Measurements from ENCODE around the gene DTNBP1. TPM values are rescaled to one million over a fixed set of nuclear protein-coding genes. Genes with fewer than 3 reads are reported as not detected.
A peak's percentile ranks its signal among the peaks of the same experiment; 100 is the strongest.

DTNBP1 gene, protein sequence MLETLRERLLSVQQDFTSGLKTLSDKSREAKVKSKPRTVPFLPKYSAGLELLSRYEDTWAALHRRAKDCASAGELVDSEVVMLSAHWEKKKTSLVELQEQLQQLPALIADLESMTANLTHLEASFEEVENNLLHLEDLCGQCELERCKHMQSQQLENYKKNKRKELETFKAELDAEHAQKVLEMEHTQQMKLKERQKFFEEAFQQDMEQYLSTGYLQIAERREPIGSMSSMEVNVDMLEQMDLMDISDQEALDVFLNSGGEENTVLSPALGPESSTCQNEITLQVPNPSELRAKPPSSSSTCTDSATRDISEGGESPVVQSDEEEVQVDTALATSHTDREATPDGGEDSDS
- total RNA-seq = 20.8 TPM
- long read RNA-seq, transcript DTNBP1-202 (10 exons, 1,403 nt) = major isoform, 35 of 41 reads
- long read RNA-seq, partial matches to known transcripts = 0 of 41 reads
- long read RNA-seq, other reads (novel, unspliced or antisense) = 5 of 41 reads

GRCh38 chr6:15662326-15663129, at the start of gene DTNBP1:
Gene DTNBP1, minus strand, starts transcription at chr6:15663028. Its CDS starts 159 bp downstream, at chr6:15662869.
- DNase-seq (peak; percentile 91), ATAC-seq (ENCODE audit: poor library complexity) (peak; percentile 99)
- intact Hi-C loops (cut with DNase I) = no loop called here

- ATAC-seq (ENCODE audit: poor library complexity) = no peak
- intact Hi-C loops (cut with DNase I) = no loop called here
- no peak for DNase-seq
Measured at GRCh38 chr6:15709651-15710269, 46.9 kb upstream of the DTNBP1 start.

DNA sequence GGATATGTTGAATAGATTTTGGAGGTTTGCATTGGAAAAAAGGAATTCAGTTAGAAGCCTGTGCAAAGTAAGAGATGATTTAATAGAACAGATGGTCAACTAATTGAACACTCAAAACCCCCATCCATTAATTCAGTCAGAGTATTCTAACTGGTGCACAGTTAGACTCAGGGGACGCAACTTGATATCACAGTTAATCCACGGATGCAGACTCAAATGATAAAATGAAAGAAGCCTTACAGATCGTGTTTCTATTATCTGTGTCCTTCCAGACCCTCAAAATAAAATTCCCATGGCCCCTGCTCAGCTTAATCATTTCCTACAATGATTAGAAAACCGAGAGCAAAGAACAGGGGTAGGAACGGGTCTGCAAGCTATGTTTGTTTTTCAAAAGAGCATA, 45.4 kb upstream of the DTNBP1 start:
- ATAC-seq (ENCODE audit: poor library complexity) (no peak), DNase-seq (no peak)
- intact Hi-C loops (cut with DNase I) = no loop called here

- ATAC-seq (ENCODE audit: poor library complexity) (no peak), DNase-seq (no peak)
- intact Hi-C loops (cut with DNase I) = no loop called here
Measured at GRCh38 chr6:15705981-15706380, 43.2 kb upstream of the DTNBP1 start.

GRCh38 chr6:15698471-15698870, 35.6 kb upstream of the DTNBP1 start:
- no peak for DNase-seq
- intact Hi-C loops (cut with DNase I) = no loop called here
- ATAC-seq (ENCODE audit: poor library complexity) = no peak

- ATAC-seq (ENCODE audit: poor library complexity) (no peak), DNase-seq (no peak)
- intact Hi-C loops (cut with DNase I) = no loop called here
Measured at GRCh38 chr6:15697895-15698294, 35.1 kb upstream of the DTNBP1 start.

- peak; percentile 99 for ATAC-seq (ENCODE audit: poor library complexity)
Measured at GRCh38 chr6:15691250-15691869, 28.5 kb upstream of the DTNBP1 start.

DNA sequence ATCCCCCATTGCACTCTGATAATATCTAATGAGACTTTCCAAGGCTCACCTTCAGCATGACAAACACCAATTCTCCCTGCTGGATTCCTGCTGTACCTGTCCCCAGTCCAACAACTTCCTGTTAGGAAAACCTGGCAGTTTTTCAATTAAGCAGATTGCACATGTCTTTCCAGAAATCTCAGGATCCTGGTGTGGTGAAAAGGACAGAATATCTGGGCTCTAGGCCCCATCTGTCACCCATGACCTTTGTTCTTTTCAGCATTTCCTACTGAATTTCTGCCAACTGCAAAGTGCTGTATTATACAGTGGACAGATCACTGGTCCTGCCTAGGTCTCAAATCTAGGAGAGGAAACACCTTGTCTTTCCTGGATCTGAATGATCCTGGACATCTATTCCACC, 27.7 kb upstream of the DTNBP1 start:
- intact Hi-C loops (cut with DNase I) = loop anchor here (2.0 to 5.0 kb wide), 3 partner anchors 438 to 517 kb away; partner anchors contain the start of gene MYLIP
- DNase-seq = no peak

More at GRCh38 chr6:15691250-15691869, 28.5 kb upstream of the DTNBP1 start:
- peak; percentile 88 for DNase-seq
- intact Hi-C loops (cut with DNase I) = loop anchor here (2.0 to 5.0 kb wide), 3 partner anchors 437 to 516 kb away; partner anchors contain the start of gene MYLIP

DNA sequence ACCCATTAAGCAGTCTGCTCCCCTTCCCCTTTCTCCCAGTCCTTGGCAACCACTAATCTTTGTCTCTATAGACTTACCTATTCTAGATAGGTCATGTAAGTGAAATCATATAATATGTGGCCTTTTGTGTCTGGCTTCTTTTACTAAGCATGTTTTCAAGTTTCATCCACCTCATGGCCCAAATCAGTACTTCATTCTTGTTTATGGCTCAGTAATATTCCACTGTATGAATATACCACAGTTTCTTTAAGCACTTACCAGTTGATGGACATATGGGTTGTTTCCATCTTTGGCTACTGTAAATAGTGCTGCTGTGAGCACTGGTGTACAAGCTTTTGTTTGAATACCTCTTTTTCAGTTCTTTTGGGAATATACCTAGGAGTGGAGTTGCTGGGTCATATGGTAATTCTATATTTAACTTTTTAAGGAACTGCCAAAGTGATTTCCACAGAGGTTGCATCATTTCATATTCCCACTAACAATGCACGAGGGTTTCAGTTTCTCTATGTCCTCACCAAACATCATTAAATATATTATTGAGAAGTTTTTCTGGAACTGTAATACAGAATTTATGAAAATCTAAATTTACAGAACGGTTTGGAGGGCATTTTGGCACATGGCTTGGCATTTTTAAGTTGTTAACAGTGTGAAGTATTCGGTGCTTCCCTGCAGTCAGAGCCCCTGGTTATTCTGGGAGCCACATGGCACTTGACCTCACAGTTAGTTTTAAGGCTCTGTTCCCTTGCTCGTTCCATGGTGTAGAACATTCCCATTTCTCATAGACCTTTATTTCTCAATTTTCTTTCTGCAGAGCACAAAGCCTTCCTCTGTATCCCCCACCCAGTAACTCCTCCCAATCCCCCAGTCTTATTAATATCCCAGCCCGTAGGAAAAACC, 27.0 kb upstream of the DTNBP1 start:
- DNase-seq (no peak), ATAC-seq (ENCODE audit: poor library complexity) (no peak)
- intact Hi-C loops (cut with DNase I) = loop anchor here (2.0 to 5.0 kb wide), 3 partner anchors 439 to 517 kb away; partner anchors contain the start of gene MYLIP

More for the DNA sequence above, 27.7 kb upstream of the DTNBP1 start:
- ATAC-seq (ENCODE audit: poor library complexity) = no peak

DNA sequence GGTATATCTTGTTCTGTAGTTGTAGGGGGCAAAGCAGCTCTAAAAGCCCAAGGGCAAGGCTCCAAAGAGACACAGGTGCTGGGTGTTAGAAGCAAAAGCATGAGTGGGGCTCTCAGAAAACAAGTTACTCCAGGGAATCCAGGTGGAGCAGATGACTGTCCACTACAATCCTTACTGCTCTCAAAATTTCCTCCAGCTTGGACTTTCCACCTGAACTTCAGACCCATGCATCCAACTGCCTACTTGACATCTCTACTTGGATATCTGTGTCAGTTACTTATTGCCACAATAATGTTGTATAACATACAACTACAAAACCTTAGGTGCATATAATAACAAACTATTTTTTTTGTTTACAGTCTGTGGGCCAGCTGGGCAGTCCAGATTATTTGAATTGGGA, 22.8 kb upstream of the DTNBP1 start:
- ATAC-seq (ENCODE audit: poor library complexity) (no peak), DNase-seq (no peak)
- intact Hi-C loops (cut with DNase I) = no loop called here

GRCh38 chr6:15682965-15683822, 20.4 kb upstream of the DTNBP1 start:
- DNase-seq (no peak), ATAC-seq (ENCODE audit: poor library complexity) (no peak)
- intact Hi-C loops (cut with DNase I) = no loop called here

DNA sequence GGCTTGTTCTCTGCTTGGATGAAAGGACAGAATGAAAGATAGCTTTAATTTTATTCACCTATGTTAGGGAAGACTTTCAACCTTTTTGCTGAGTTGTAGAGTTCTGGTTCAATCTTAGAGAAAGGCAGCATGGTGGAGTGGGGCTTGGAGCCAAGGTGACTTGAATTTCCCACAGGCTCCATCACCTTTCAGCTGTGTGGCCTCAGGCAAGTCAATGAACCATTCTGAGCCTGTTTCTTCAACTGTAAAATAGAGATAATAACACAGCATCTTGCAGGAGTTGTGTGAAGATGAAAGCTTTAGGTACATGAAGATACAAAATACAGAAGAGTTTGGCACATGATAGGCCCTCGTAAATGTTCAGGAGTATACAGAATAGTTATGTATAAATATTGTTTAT, 19.1 kb upstream of the DTNBP1 start:
- ATAC-seq (ENCODE audit: poor library complexity) (no peak), DNase-seq (no peak)
- intact Hi-C loops (cut with DNase I) = no loop called here

DNA sequence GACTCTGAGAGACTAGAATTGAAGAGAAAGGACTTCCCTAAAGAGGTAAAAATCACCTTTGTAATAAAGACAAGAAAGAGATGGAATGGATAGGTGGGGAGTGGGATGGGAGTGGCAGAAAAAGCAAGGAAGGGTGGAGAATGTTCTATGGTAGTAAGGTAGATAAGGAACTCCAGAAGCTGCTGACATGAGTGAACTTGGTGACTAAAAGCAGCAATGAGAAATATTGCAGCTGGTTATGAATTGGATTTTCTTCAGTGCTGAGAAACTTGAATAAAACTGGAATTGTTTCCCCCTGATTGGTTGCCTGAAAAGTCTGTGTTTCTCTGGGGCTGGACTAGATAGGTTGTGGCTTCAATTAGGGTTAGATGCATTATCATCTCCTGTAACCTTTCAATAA, 15.7 kb upstream of the DTNBP1 start:
- ATAC-seq (ENCODE audit: poor library complexity) = no peak
- DNase-seq = no peak
- intact Hi-C loops (cut with DNase I) = no loop called here

GRCh38 chr6:15677822-15678221, 15.0 kb upstream of the DTNBP1 start:
- DNase-seq (no peak), ATAC-seq (ENCODE audit: poor library complexity) (no peak)
- intact Hi-C loops (cut with DNase I) = no loop called here

GRCh38 chr6:15675536-15676220, 12.8 kb upstream of the DTNBP1 start:
- DNase-seq (no peak), ATAC-seq (ENCODE audit: poor library complexity) (peak; percentile 64)
- intact Hi-C loops (cut with DNase I) = no loop called here

DNA sequence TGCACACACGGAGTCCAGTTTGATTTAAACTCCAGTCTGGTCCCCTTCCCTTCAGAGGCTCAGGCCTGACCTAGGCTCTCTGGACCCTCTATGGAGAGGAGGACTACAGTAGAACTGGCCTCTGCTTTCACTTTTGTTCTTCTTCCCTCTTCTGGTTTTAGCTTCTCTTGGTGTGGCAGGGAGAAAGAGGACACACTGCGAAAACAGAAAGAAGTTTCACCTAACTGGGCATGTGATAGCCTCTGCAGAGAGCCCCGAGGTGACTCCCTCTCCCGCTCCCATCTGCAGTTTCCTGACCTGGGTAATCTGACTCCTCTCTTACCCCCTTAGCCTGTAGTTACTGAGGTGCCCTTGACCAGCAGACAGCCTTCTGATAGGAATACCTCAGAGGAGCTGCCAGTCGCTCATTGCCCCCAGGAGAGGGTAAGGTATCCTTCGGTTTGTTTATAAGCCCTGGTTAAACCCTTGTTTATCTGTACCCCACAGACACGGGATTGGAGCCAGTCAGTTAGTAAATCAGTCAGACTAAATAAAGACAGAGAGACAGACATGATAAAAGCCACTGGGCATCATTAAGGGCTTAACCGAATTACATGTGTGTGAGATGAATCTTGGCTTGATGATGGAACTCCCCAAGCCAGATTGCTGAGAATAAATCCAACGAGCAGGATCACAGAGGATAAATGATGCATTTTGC, 12.0 kb upstream of the DTNBP1 start:
- peak; percentile 59 for ATAC-seq (ENCODE audit: poor library complexity)
- no peak for DNase-seq
- intact Hi-C loops (cut with DNase I) = no loop called here
